ENCODE measurements around the gene CDH13. TPM values are rescaled to one million over a fixed set of nuclear protein-coding genes. Genes with fewer than 3 reads are reported as not detected.

CDH13 gene
- total RNA-seq, 4 donors from 2014 or later, result 3.1 to 13.5 (median 8.9) TPM

DNA sequence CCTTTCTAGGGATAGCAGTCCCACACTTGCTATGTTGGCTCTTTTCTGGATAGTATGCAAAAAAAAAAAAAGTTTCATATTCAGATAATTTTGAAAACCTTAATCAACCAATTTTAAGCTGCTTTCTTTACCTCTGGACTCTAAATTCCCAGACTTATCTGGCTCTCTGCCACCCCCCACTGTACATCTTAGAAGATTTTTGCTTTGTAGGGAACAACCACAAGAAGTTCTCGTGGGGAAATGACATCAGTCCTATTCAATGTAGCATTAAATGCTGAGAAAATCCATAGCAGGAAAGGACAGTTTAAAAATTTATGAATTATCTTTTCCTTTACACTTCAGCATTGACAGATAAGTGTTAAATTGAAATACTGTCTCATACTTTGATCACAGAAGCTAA is 618.3 kb downstream of the CDH13 start:
- no peak overlapping the region for H3K27ac ChIP-seq (replicated peaks in 1 of 4)
- no peak overlapping the region for H3K4me3 ChIP-seq
- no peaks in the 10 kb centered on the region for H3K9me3 ChIP-seq
- WGBS, result 61% methylated on average over 1 of the region's 1 CpG
- DNase-seq (ENCODE audit: extremely low spot score), result no peak
- H3K4me1 ChIP-seq, result peaks cover 0 to 4% (median 0%) of the 10 kb centered on the region in 4 donors
- TF ChIP-seq POLR2A (IDR thresholded peaks at IDR 0.05; ENCODE audit: low read depth), result no peak
- no peak for TF ChIP-seq EP300 (IDR thresholded peaks at IDR 0.05)
- TF ChIP-seq POLR2AphosphoS5 (IDR thresholded peaks at IDR 0.05), result no peak
- no peak for TF ChIP-seq CTCF (IDR thresholded peaks at IDR 0.05)
- intact Hi-C loops (cut with DNase I), result no loop called here
- H3K27me3 ChIP-seq, result no peaks in the 10 kb centered on the region
- H3K36me3 ChIP-seq, result no peaks in the 10 kb centered on the region

GRCh38 chr16:83247767-83248372 is 621.1 kb downstream of the CDH13 start:
- no peak for DNase-seq (ENCODE audit: extremely low spot score)
- WGBS, result 82% methylated on average over 9 of the region's 9 CpGs
- TF ChIP-seq POLR2AphosphoS5 (IDR thresholded peaks at IDR 0.05) (peak in 1 of 2 donors; percentile 25), EP300 (IDR thresholded peaks at IDR 0.05) (no peak)
- H3K4me1 ChIP-seq, result peaks cover 0 to 4% (median 0%) of the 10 kb centered on the region in 4 donors
- H3K9me3 ChIP-seq, result no peaks in the 10 kb centered on the region
- intact Hi-C loops (cut with DNase I), result no loop called here
- H3K36me3 ChIP-seq, result no peaks in the 10 kb centered on the region
- H3K27ac ChIP-seq (replicated peaks in 1 of 4), result peak overlapping the region in 2 of 4 donors; percentile 22 to 31
- H3K27me3 ChIP-seq, result peaks cover 0 to 5% (median 0%) of the 10 kb centered on the region in 4 donors
- no peak overlapping the region for H3K4me3 ChIP-seq

DNA sequence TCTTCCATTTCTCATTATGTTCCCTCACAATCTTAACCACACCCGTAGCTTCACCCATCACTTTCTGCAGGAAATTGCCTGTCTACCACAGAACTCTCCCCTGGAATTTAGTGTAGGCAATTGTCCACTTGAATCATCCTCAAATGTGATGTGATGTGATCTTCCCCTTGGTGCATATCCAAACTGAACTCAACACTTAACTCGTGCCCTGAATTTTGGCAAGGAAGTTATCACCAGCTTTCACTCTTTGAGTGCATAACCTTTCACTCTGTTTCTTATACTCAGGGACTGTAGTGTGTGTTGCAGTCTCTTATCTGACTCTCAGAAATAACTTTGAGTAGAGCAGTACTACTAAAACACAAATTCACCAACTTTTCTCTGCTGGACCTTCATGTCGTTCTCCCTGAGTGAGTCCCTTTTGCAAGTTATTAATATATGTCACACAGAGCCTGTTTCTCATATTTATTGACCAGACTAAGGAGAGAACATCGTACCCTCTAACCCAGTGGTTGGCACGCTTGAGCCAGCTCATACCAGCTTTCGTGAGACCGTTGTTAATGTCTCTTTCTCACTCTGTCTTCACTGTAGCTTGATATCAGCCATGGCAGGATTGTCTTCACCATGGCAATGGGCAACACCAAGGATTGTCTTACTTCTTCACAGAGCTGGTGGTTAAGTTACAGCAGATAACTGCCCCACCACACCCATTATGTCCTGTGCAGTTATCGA is 622.1 kb downstream of the CDH13 start:
- Histone ChIP-seq H3K36me3 (no peaks in the 10 kb centered on the region), H3K4me1 (peaks cover 0 to 4% (median 0%) of the 10 kb centered on the region in 4 donors), H3K9me3 (no peaks in the 10 kb centered on the region), H3K27me3 (peaks cover 0 to 5% (median 0%) of the 10 kb centered on the region in 4 donors), H3K4me3 (no peak overlapping the region), H3K27ac (replicated peaks in 1 of 4) (no peak overlapping the region)
- TF ChIP-seq POLR2A (IDR thresholded peaks at IDR 0.05; ENCODE audit: low read depth) (no peak), CTCF (IDR thresholded peaks at IDR 0.05) (no peak), POLR2AphosphoS5 (IDR thresholded peaks at IDR 0.05) (no peak), EP300 (IDR thresholded peaks at IDR 0.05) (no peak)
- no peak for DNase-seq (ENCODE audit: extremely low spot score)
- WGBS, result 82% methylated on average over 8 of the region's 8 CpGs
- intact Hi-C loops (cut with DNase I), result no loop called here

DNA sequence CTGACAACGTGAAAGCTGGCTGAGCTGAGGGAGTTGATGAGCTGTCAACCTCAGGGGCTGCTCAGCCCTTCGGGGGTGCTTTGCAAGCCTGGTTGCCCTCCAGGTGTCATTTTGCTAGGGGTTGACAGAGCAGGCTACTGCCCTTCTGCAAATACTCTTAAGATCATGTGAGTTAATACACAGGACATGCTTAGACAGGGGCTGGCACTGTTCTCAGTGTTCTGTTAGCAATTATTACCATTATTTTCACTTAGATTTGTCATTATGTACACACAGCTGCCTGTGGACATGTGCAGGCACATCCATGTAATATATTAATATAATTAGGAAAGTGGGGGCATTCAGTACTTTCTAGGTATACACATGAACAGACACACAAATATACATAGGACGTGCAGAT is 626.8 kb downstream of the CDH13 start:
- intact Hi-C loops (cut with DNase I), result no loop called here
- TF ChIP-seq POLR2A (IDR thresholded peaks at IDR 0.05; ENCODE audit: low read depth) (no peak), EP300 (IDR thresholded peaks at IDR 0.05) (no peak), POLR2AphosphoS5 (IDR thresholded peaks at IDR 0.05) (no peak), CTCF (IDR thresholded peaks at IDR 0.05) (no peak)

GRCh38 chr16:83258366-83258928 is 631.7 kb downstream of the CDH13 start:
- intact Hi-C loops (cut with DNase I), result no loop called here
- Histone ChIP-seq H3K4me1 (no peaks in the 10 kb centered on the region), H3K36me3 (no peaks in the 10 kb centered on the region), H3K27me3 (no peaks in the 10 kb centered on the region), H3K27ac (replicated peaks in 1 of 4) (no peak overlapping the region), H3K9me3 (no peaks in the 10 kb centered on the region), H3K4me3 (no peak overlapping the region)
- 79% methylated on average over 9 of the region's 9 CpGs for WGBS
- TF ChIP-seq CTCF (IDR thresholded peaks at IDR 0.05) (no peak), EP300 (IDR thresholded peaks at IDR 0.05) (no peak), POLR2AphosphoS5 (IDR thresholded peaks at IDR 0.05) (no peak), POLR2A (IDR thresholded peaks at IDR 0.05; ENCODE audit: low read depth) (no peak)
- DNase-seq (ENCODE audit: extremely low spot score), result no peak

More for the DNA sequence above, 626.8 kb downstream of the CDH13 start:
- 82% methylated on average over 3 of the region's 3 CpGs for WGBS
- H3K9me3 ChIP-seq, result no peaks in the 10 kb centered on the region
- no peak overlapping the region for H3K4me3 ChIP-seq
- peaks cover 0 to 5% (median 0%) of the 10 kb centered on the region in 4 donors for H3K27me3 ChIP-seq
- no peak for DNase-seq (ENCODE audit: extremely low spot score)
- H3K36me3 ChIP-seq, result no peaks in the 10 kb centered on the region
- no peak overlapping the region for H3K27ac ChIP-seq (replicated peaks in 1 of 4)
- peaks cover 0 to 4% (median 0%) of the 10 kb centered on the region in 4 donors for H3K4me1 ChIP-seq

Measured in esophagus muscularis mucosa (tissue), 4 donors.